Measurements from ENCODE around the gene CREBRF.
A peak's percentile ranks its signal among the peaks of the same experiment; 100 is the strongest.

Gene CREBRF

DNA sequence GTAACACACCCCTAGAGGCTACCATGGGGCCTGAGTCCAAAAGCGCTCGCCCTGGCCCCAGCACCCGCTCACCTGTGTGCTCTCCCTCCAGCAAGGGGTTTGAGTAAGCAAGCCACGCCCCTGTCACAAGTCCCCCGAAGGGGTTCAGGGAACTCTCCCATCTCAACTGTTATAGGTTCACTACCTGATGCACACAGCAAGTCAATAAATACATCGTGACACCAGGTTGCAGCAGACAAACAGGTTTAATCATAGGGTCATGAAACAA, 8.4 kb upstream of the CREBRF start:
- DNase-seq (ENCODE audit: low read depth), result no peak
- H3K4me3 ChIP-seq (ENCODE audit: low read length), result no peak overlapping the region
- no peak for TF ChIP-seq CTCF (conservative IDR thresholded peaks at IDR 0.05; ENCODE audit: low read depth, low read length)

DNA sequence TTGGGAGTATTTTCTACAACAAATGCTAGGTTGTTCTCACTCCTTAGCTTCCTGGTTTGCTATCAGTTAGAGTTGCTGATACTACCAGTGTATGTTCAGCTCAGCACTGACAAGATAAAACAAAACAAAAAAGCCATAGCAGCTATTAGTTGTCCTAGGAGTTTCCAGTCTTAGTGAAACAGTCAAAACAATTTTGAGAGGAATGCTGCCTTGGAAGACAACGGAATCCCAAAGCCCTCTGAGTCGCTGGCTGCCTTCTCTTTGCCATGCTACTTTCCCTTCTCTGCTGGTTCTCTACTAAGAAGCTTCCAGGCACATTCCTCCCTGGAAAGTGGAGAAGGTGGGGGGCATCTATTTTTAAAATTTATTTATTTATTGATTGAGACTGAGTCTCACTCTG, 5.4 kb upstream of the CREBRF start:
- DNase-seq (ENCODE audit: low read depth), result no peak
- TF ChIP-seq CTCF (conservative IDR thresholded peaks at IDR 0.05; ENCODE audit: low read depth, low read length), result no peak
- H3K4me3 ChIP-seq (ENCODE audit: low read length), result no peak overlapping the region

DNA sequence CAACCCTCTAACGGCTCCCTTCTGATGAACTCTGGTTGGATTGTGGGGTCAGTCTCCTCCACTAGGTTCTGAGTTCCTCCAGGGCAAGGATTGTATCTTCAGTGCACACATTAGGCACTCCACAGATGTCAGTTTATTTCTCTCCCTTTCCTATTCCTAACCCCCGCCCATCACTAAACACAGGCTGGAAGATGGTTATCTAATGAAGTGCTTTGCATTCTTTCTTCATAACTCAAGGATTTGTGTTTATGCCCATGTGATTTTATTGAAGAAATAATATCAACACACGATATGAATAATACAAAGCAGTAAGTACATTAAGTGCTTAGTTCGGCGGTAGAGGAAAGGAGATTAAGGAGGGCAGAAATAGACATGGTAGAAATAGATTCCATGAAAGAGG, 4.4 kb upstream of the CREBRF start:
- no peak overlapping the region for H3K4me3 ChIP-seq (ENCODE audit: low read length)
- peak; percentile 69 for DNase-seq (ENCODE audit: low read depth)
- no peak for TF ChIP-seq CTCF (conservative IDR thresholded peaks at IDR 0.05; ENCODE audit: low read depth, low read length)

DNA sequence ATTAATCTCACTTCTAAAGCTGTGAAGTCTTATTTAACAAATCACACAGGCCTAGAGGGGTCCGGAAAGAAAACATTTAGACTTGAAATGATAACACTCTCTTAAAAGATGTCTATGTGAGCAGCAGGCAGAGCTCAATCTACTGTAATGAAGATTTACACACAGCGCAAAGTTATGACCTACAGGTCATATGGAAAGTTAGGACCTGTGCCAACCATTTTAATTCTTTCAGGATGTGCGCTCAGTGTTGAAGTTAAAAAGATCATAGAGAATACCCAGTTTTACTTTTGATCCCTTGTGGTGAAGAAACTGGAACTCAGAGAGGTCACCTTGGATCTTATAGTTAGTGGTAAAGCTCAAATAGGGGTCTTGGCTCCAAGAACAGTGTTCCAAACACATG, 3.1 kb upstream of the CREBRF start:
- no peak for TF ChIP-seq CTCF (conservative IDR thresholded peaks at IDR 0.05; ENCODE audit: low read depth, low read length)
- no peak for DNase-seq (ENCODE audit: low read depth)
- H3K4me3 ChIP-seq (ENCODE audit: low read length), result no peak overlapping the region

DNA sequence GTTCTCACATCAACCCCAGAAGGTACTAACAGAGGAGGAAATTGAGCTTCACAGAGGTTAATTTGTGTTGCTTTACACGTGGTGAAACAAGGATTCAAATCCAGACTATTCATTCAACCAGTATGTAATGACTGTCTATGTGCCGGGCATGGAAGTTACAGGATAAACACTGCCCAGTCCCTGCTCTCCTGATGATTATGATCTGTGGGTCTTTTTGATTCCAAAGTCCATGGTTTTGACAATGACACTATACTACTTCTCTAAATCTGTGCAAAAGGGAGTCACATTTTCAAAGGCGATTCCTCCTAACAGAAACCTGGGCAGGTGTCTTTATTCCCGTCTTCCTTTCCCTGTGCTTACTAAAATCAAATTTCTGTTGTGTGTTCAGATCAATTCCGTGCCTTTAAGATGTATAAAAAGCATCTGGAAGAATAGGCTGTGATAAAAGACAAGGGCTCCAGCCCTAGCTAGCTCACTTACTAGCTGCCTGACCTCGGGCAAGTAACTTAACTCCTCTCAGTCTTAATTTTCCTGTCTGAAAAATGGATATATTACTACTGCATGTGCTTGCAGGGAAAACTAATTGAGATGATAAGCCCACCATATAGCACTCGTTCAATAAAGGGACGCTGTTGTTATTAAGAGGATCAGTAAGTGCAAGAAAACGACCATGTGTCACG, 970 bp upstream of the CREBRF start:
- no peak for TF ChIP-seq CTCF (conservative IDR thresholded peaks at IDR 0.05; ENCODE audit: low read depth, low read length)
- peak overlapping the region; percentile 87 for H3K4me3 ChIP-seq (ENCODE audit: low read length)
- no peak for DNase-seq (ENCODE audit: low read depth)

- no peak for DNase-seq (ENCODE audit: low read depth)
- TF ChIP-seq CTCF (conservative IDR thresholded peaks at IDR 0.05; ENCODE audit: low read depth, low read length), result no peak
- peak overlapping the region; percentile 87 for H3K4me3 ChIP-seq (ENCODE audit: low read length)
Measured at GRCh38 chr5:173055722-173055982, 500 bp upstream of the CREBRF start.

DNA sequence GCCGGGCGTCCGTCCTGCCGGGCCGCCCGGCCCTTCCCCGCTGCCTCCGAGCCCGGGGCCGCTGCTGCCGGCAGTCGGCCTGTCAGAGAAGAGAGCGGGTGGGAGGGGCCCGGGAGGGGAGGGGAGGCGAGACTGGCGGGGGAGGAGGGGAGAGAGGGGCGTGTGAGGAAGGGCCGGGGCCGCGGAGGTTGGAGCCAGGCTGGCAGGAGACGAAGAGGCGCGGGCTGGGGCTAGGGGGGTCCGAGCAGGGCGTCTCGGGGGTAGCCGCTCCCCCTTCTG, 570 bp downstream of the CREBRF start:
- no peak for TF ChIP-seq CTCF (conservative IDR thresholded peaks at IDR 0.05; ENCODE audit: low read depth, low read length)

More for the DNA sequence above, 570 bp downstream of the CREBRF start:
- no peak for DNase-seq (ENCODE audit: low read depth)
- peak overlapping the region; percentile 87 for H3K4me3 ChIP-seq (ENCODE audit: low read length)
